SK-N-SH (cell line): Measurements from ENCODE around the gene PRCC.

Experiments
- CTCF ChIP-seq: fragments of 200-600 bp; sonication (generic); IDR thresholded peaks from 2 replicates; pipeline ENCODE4 v1.6.1; 2017; ENCODE audit warnings: antibody characterized with exemption, mild to moderate bottlenecking, moderate library complexity
- EP300 ChIP-seq, 2 experiments: IDR thresholded peaks; 2 replicates each; pipeline versions ENCODE4 v1.4.0 to v1.6.1; 2012; ENCODE audit warnings: borderline replicate concordance in 1 of 2, low read depth in 1 of 2, low read length in 1 of 2
- RCOR1 ChIP-seq: fragments of 150-350 bp; IDR thresholded peaks from 2 replicates; pipeline ENCODE4 v1.6.1; 2017; ENCODE audit warnings: antibody characterized with exemption, low read length
- RXRA ChIP-seq: IDR thresholded peaks from 2 replicates; pipeline ENCODE4 v1.4.0; 2012; ENCODE audit warnings: low read depth, mild to moderate bottlenecking, borderline replicate concordance
- SMC3 ChIP-seq: IDR thresholded peaks from 2 replicates; pipeline ENCODE4 v1.6.1; 2012; ENCODE audit warnings: low read depth, low read length, improper control_type of control experiment

GRCh38 chr1:156809711-156810366, 42.5 kb downstream of the PRCC start:
- no peak for TF ChIP-seq CTCF
- TF ChIP-seq SMC3 = no peak
- no peak for TF ChIP-seq RXRA
- TF ChIP-seq RCOR1 = no peak
- no peak for TF ChIP-seq EP300 (IDR thresholded peaks at IDR 0.05; ENCODE audit: borderline replicate concordance in 1 of 2, low read depth in 1 of 2, low read length in 1 of 2)
